HG03097 (cell line): ENCODE results near the gene YPEL2.
"Not testable (repeated sequence)": the region's sequence is repeated elsewhere in the genome, so short reads cannot be mapped to it uniquely, and the experiment has no call there.

Source experiments
- ATAC-seq: cut with Tn5 transposase; IDR thresholded peaks from one replicate; pipeline ENCODE4 v1.9.1; 2021; ENCODE audit not compliant: unreplicated experiment, low FRiP score

The YPEL2 gene

GRCh38 chr17:59373882-59374495, 42.5 kb downstream of the YPEL2 start:
- ATAC-seq, result no peak

GRCh38 chr17:59374612-59375011, 43.2 kb downstream of the YPEL2 start:
- no peak for ATAC-seq

GRCh38 chr17:59375857-59376256, 44.4 kb downstream of the YPEL2 start:
- ATAC-seq, result no peak

DNA sequence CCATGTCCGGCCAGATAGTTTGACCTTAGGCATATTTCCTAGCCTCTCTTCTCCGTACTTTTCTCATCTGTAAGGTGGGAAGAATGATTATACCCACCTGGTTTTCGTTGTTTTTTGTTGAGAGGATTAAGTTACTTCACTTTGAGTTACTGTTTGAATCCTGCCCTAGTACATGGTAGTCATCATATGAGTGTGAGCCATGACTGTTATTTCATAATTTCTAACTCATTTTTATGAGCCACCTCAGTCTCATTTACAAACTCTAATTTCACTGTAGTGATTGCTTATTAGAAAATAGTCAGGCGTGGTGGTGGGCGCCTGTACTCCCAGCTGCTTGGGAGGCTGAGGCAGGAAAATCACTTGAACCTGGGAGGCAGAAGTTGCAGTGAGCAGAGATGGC, 45.1 kb downstream of the YPEL2 start:
- ATAC-seq, result no peak

- ATAC-seq, result no peak
These were observed 46.0 kb downstream of the YPEL2 start for GRCh38 chr17:59377410-59377809.

- no peak for ATAC-seq
These were observed 47.2 kb downstream of the YPEL2 start for GRCh38 chr17:59378675-59379074.

GRCh38 chr17:59380474-59380873, 49.0 kb downstream of the YPEL2 start:
- no peak for ATAC-seq

GRCh38 chr17:59381716-59382570, 50.5 kb downstream of the YPEL2 start:
- ATAC-seq, result no peak

DNA sequence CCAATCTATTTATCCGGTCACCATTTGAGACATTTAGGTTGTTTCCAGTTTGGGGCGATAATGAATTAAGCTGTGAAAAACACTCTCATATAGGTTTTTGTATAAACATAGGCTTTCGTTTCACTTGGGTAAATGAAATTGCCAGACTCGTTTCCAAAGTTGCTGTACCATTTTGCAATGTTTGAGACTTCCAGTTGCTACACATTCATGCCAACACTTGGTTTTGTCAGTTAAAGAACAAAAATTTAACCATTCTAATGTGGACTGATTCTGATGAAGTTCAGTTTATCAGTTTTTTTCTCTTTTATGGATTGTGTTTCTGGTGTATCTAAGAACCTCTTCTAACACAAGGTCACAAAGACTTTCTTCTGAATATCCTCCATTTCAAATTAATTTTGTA, 52.4 kb downstream of the YPEL2 start:
- ATAC-seq, result no peak

- ATAC-seq, result no peak
These were observed 56.1 kb downstream of the YPEL2 start for GRCh38 chr17:59387351-59388068.

- ATAC-seq, result no peak
These were observed 56.7 kb downstream of the YPEL2 start for GRCh38 chr17:59388069-59388556.

DNA sequence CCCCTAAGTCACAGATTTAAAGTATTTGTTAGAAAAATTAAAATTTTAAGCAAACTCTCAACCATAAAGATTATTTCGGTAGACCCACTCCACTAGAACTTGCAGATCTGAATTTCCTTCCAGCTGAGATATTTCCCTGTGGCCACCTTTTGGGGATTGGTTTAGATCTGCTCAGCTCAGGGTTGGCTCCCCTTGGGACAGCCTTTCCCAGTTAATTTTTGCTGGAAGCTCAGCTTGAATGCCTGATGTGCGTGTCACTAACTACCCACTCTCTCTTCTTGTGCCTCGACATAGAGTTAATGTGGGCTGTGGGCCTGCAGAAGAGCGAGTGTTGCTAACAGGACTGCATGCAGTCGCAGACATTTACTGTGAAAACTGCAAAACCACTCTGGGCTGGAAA, 57.6 kb downstream of the YPEL2 start:
- ATAC-seq, result no peak

DNA sequence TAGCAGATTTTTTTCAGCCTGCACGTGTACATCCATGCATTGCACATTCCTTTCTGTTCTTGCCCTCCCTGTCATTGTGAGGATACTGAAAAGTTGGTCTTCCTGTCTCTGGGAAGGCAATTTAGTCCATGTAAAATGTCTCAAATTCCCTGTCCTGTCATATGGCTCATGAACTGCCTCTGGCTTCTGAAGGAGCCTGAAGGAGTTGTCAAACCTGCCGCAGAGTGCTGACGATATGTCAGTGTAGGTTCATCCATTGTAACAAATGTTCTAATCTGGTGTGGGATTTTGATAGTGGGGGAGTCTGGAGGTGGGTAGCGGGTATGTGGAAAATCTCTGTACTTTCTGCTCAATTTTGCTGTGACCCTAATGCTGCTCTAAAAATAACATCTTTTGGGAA, 59.6 kb downstream of the YPEL2 start:
- ATAC-seq, result no peak

DNA sequence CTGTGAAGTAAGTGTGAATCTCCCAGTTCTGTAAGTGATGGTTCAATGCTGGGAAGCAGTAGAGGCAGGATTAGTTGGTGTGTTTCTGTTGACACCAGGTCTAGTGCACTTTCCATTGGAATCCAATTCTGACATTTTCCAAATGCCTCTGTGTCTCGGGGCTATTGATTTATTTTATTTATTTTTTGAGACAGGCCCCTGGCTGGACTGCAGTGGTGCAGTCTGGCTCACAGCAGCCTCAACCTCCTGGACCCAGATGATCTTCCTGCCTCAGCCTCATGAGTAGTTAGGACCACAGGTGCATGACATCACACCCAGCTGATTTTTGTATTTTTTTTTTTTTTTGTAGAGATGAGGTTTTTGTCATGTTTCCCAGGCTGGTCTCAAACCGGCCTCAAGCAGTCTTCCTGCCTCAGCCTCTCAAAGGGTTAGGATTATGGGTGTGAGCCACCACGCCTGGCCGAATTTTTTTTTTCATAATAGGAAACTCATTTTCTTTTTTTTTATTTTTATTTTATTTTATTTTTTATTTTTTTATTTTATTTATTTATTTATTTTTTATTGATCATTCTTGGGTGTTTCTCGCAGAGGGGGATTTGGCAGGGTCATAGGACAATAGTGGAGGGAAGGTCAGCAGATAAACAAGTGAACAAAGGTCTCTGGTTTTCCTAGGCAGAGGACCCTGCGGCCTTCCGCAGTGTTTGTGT, 61.7 kb downstream of the YPEL2 start:
- ATAC-seq, result no peak

DNA sequence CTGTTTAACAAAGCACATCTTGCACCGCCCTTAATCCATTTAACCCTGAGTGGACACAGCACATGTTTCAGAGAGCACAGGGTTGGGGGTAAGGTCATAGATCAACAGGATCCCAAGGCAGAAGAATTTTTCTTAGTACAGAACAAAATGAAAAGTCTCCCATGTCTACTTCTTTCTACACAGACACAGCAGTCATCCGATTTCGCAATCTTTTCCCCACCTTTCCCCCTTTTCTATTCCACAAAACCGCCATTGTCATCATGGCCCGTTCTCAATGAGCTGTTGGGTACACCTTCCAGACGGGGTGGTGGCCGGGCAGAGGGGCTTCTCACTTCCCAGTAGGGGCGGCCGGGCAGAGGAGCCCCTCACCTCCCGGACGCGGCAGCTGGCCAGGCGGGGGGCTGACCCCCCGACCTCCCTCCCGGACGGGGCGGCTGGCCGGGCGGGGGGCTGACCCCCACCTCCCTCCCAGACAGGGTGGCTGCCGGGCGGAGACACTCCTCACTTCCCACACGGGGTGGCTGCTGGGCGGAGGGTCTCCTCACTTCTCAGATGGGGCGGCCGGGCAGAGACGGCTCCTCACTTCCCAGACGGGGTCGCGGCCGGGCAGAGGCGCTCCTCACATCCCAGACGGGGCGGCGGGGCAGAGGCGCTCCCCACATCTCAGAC, 62.4 kb downstream of the YPEL2 start:
- not testable (repeated sequence) for ATAC-seq

DNA sequence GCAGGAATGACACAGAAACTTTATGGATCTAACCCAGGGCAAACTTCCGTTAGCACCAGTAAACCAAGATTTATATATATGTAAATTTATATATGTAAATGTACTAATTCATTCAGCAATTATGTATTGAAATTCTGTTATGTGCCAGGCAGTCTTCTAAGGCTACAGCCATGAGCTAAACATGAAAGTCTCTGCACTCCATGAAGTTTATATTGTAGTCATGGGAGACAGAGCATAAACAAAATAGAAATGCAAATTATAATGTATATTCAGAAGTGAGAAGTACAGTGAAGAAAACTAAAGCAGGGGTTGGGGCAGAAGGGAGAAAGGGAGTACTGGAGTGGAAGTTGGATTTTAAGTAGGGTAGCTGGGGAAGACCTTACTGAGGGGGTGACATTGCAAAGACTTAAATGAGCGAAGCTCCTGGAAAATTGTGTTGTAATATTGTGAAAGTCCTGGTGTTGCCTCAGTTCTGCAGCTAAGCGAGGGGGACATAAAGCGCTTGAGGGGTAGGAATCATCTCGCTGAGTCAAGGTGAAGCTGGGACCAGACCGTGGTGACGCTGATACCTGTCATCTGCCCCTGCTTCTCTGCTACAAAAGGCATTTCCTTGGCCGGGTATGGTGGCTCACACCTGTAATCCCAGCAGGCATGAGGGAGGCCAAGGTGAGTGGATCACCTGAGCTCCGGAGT, 64.8 kb downstream of the YPEL2 start:
- no peak for ATAC-seq

- ATAC-seq, result no peak
These were observed 66.0 kb downstream of the YPEL2 start for GRCh38 chr17:59397316-59398073.

DNA sequence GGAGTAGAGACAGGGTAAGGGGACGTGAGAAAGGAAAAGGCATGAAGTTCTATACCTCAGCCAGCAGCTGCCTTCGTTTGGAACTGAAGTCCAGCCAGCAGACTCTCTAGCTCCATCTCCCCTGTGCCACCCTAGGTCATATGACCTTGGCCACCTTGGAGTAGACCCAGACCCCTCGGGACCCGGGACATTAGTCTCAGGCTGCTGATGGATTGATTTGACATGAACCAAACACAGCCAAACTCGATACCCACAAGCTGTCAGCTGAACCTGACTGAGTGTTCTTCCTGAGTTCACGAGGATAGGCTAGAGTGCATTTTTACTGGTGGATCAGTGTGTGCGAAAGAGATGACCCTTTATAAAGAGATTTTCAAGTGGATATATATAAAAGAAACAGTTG, 68.5 kb downstream of the YPEL2 start:
- ATAC-seq, result no peak

DNA sequence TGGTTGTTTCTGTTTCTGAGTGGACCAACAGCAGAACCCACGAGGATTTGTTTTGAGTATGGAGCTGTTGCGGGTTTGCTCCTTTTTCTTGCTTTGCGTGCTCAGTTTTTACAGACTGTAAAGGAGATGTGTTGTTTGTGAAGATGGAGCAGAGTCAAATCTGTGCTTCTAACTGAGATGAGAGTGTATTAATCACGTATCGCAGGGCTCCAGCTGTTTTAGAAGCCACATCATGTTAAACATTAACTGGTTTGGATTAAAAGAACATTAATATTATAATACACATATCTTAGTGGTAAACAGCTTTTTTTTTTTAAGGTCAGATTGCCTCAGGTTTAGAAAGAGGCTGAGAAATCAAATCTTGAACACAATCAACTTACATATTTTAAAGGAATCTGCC, 69.4 kb downstream of the YPEL2 start:
- no peak for ATAC-seq
